Spleen (tissue), 11 donors: ENCODE results near the gene PHC2. TPM values are rescaled to one million over a fixed set of nuclear protein-coding genes. Genes with fewer than 3 reads are reported as not detected.

Experiments
- DNase-seq: peaks from one replicate; pipeline ENCODE4 v3.0.0-alpha.2; 2020
- H3K27ac ChIP-seq, 8 donors: fragments of 200-600 bp; sonication (generic) in 7 of 8; 1 replicate in 4 of 8; 2 replicates in 4 of 8; pipeline versions ENCODE4 v1.5.0 to v1.8.0; 2016 to 2021; ENCODE audit warnings: inconsistent platforms in 4 of 8, mild to moderate bottlenecking in 4 of 8, moderate library complexity in 1 of 8
- H3K27me3 ChIP-seq, 7 donors: fragments of 200-600 bp; sonication (generic) in 6 of 7; replicated peaks in 1 of 7; 1 replicate in 4 of 7; 2 replicates in 3 of 7; pipeline versions ENCODE4 v1.5.0 to v1.8.0; 2016 to 2021; ENCODE audit warnings: inconsistent platforms in 3 of 7, mild to moderate bottlenecking in 1 of 7
- H3K36me3 ChIP-seq, 6 donors: fragments of 200-600 bp; sonication (generic) in 5 of 6; 1 replicate in 4 of 6; 2 replicates in 2 of 6; pipeline versions ENCODE4 v1.5.0 to v1.8.0; 2016 to 2021; ENCODE audit warnings: inconsistent platforms in 2 of 6
- H3K4me1 ChIP-seq, 6 donors: fragments of 200-600 bp; sonication (generic) in 5 of 6; 1 replicate in 3 of 6; 2 replicates in 3 of 6; pipeline versions ENCODE4 v1.5.0 to v1.8.0; 2016 to 2021; ENCODE audit warnings: inconsistent platforms in 3 of 6
- H3K4me3 ChIP-seq, 8 donors: fragments of 200-600 bp; sonication (generic) in 7 of 8; 1 replicate in 4 of 8; 2 replicates in 4 of 8; pipeline versions ENCODE4 v1.5.0 to v1.8.0; 2016 to 2021; ENCODE audit warnings: inconsistent platforms in 4 of 8, mild to moderate bottlenecking in 4 of 8, moderate library complexity in 2 of 8
- H3K9me3 ChIP-seq, 8 donors: fragments of 200-600 bp; sonication (generic) in 7 of 8; 1 replicate in 4 of 8; 2 replicates in 4 of 8; pipeline versions ENCODE4 v1.5.0 to v1.8.0; 2016 to 2021; ENCODE audit warnings: inconsistent platforms in 4 of 8
- POLR2A ChIP-seq, 3 donors: fragments of 450-650 bp; IDR thresholded peaks; one replicate each; pipeline ENCODE4 v1.5.1; 2017; ENCODE audit warnings: antibody characterized with exemption in 3 of 3, mild to moderate bottlenecking in 1 of 3
- POLR2AphosphoS5 ChIP-seq, 3 donors: sonication (generic); formaldehyde crosslinking; IDR thresholded peaks; one replicate each; pipeline ENCODE4 v1.5.1; 2017; ENCODE audit warnings: antibody characterized with exemption in 3 of 3
- WGBS, 5 donors: extraction: QIAGEN DNeasy Blood & Tissue Kit in 3 of 5; methylation state at CpG; one replicate each; pipeline versions ENCODE4 v1.1.5 to v1.1.7; 2013 to 2018; 5-methylcytosine and 5-hydroxymethylcytosine counted together
- intact Hi-C: fragments of 100-400 bp; cut with DNase I; formaldehyde crosslinking; loops from one replicate; pipeline ENCODE4 v1.15.0; 2023; ENCODE audit warnings: low total_unique reads
- polyA plus RNA-seq, 3 donors: library from polyadenylated mRNA; stranded (reverse); fragments of 200-250 nt; gene quantifications; one replicate each; pipeline ENCODE4 v1.2.1, GENCODE V29; 2013
- total RNA-seq, 7 donors: library from RNA; depleted of rRNA in 3 of 7; stranded (reverse); fragments of >200 nt in 3 of 7; fragmentation: NEBNext Ultra II Directional in 4 of 7; extraction: Animal tissue kit (Norgen Biotek cat#: 25700) in 4 of 7; gene quantifications; one replicate each; pipeline versions ENCODE4 v1.1.0 to v1.2.1, GENCODE V29; 2016 to 2021
- TF ChIP-seq, protein P1 (sequence below), 11 experiments: fragments of 200-600 bp in 7 of 11; fragments of 450-650 bp in 4 of 11; sonication (generic) in 4 of 11; IDR thresholded peaks in 8 of 11; conservative IDR thresholded peaks in 3 of 11; 1 replicate in 7 of 11; 2 replicates in 4 of 11; pipeline versions ENCODE4 v1.4.0 to v1.8.0; 2016 to 2021; ENCODE audit warnings: antibody characterized with exemption in 11 of 11, inconsistent platforms in 4 of 11, mild to moderate bottlenecking in 1 of 11
- donor health status: healthy with polysubstance abuse.
- donor health status: DM: no; HTN: no; CAD: no; lungs with moderate emphysema.
- donor health status: DM: no; HTN: no; CAD: no.
- donor health status: Bipolar disorder and iron deficiency.
- donor health status: healthy.
- donor health status: DM: no; HTN: no; CAD: no.
- donor health status: DM: yes; HTN: yes; CAD: no.

Gene PHC2
- total and polyA plus RNA-seq, 10 donors = 51.1 to 272 (median 136) TPM

DNA sequence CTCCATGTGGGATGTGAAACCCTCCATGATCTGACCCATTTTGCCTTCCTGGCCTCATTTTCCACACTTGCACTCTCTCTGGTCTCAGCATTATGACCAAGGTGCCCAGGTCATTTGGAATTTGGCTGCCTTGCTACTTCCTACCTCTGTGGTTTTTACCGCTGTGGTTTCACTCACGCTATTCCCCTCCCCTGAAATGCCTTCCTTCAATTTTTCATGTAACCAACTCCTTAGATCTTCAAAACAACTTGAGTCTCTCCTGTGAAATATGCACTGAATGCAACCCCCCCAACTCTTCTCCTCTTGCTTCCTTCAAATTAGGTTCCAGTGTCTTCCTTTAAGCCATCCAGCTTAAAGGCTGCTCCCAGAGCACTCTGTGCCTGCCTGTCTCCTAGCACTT, 50.1 kb downstream of the PHC2 start:
- no peak for DNase-seq
- no peak overlapping the region for H3K27ac ChIP-seq
- peaks cover 3 to 66% (median 30%) of the 10 kb centered on the region in 6 donors for H3K4me1 ChIP-seq
- H3K36me3 ChIP-seq = no peaks in the 10 kb centered on the region
- no peaks in the 10 kb centered on the region for H3K9me3 ChIP-seq
- no peaks in the 10 kb centered on the region for H3K27me3 ChIP-seq
- intact Hi-C loops = no loop called here
- TF ChIP-seq, protein P1, sequence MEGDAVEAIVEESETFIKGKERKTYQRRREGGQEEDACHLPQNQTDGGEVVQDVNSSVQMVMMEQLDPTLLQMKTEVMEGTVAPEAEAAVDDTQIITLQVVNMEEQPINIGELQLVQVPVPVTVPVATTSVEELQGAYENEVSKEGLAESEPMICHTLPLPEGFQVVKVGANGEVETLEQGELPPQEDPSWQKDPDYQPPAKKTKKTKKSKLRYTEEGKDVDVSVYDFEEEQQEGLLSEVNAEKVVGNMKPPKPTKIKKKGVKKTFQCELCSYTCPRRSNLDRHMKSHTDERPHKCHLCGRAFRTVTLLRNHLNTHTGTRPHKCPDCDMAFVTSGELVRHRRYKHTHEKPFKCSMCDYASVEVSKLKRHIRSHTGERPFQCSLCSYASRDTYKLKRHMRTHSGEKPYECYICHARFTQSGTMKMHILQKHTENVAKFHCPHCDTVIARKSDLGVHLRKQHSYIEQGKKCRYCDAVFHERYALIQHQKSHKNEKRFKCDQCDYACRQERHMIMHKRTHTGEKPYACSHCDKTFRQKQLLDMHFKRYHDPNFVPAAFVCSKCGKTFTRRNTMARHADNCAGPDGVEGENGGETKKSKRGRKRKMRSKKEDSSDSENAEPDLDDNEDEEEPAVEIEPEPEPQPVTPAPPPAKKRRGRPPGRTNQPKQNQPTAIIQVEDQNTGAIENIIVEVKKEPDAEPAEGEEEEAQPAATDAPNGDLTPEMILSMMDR (IDR thresholded peaks at IDR 0.05 in 8 of 11, conservative IDR thresholded peaks at IDR 0.05 in 3 of 11) = no peak
- TF ChIP-seq POLR2AphosphoS5 (IDR thresholded peaks at IDR 0.05) (no peak), POLR2A (IDR thresholded peaks at IDR 0.05) (no peak)
- H3K4me3 ChIP-seq = no peak overlapping the region
- 31 to 55% (median 40%) methylated on average over 2 of the region's 2 CpGs for whole genome bisulfite sequencing, 5 donors

GRCh38 chr1:33379631-33380354, 51.1 kb downstream of the PHC2 start:
- TF ChIP-seq POLR2A (IDR thresholded peaks at IDR 0.05) (no peak), POLR2AphosphoS5 (IDR thresholded peaks at IDR 0.05) (no peak)
- TF ChIP-seq, protein P1 (IDR thresholded peaks at IDR 0.05 in 8 of 11, conservative IDR thresholded peaks at IDR 0.05 in 3 of 11) = no peak
- no peaks in the 10 kb centered on the region for H3K9me3 ChIP-seq
- WGBS, 5 donors = 55 to 85% (median 71%) methylated on average over 10 of the region's 10 CpGs
- no peak overlapping the region for H3K4me3 ChIP-seq
- intact Hi-C loops = no loop called here
- DNase-seq = no peak
- H3K27ac ChIP-seq = no peak overlapping the region
- peaks cover 3 to 61% (median 30%) of the 10 kb centered on the region in 6 donors for H3K4me1 ChIP-seq
- H3K36me3 ChIP-seq = peaks cover 0 to 6% (median under 1%) of the 10 kb centered on the region in 6 donors
- no peaks in the 10 kb centered on the region for H3K27me3 ChIP-seq

GRCh38 chr1:33378976-33379375, 51.9 kb downstream of the PHC2 start:
- H3K4me3 ChIP-seq = no peak overlapping the region
- no peaks in the 10 kb centered on the region for H3K27me3 ChIP-seq
- peaks cover 3 to 53% (median 25%) of the 10 kb centered on the region in 6 donors for H3K4me1 ChIP-seq
- intact Hi-C loops = no loop called here
- DNase-seq = no peak
- H3K27ac ChIP-seq = no peak overlapping the region
- H3K36me3 ChIP-seq = peaks cover 0 to 13% (median 3%) of the 10 kb centered on the region in 6 donors
- H3K9me3 ChIP-seq = no peaks in the 10 kb centered on the region
- 17 to 51% (median 21%) methylated on average over 2 to 4 of the region's 5 CpGs for WGBS, 5 donors
- TF ChIP-seq POLR2AphosphoS5 (IDR thresholded peaks at IDR 0.05) = no peak
- no peak for TF ChIP-seq POLR2A (IDR thresholded peaks at IDR 0.05)
- TF ChIP-seq, protein P1 (IDR thresholded peaks at IDR 0.05 in 8 of 11, conservative IDR thresholded peaks at IDR 0.05 in 3 of 11) = no peak

DNA sequence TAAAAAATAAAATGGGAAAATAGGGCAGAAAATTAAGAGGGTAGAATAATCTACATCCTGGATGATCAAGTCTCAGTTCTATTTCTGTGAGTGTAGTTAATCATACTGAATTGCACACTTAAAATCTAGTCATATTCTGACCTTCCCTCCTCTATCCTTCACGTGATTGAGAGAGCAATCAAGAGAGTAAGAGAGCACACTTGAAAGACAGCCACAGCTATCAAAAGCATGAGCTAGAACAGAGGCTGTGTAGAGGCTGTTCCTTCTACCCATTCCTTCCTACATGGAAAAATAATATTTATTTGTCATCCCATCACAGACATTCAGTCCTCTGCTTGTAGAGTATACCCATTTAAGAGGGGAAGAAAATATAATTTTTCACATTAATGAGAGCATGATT, 52.4 kb downstream of the PHC2 start:
- DNase-seq = no peak
- H3K27me3 ChIP-seq = no peaks in the 10 kb centered on the region
- H3K27ac ChIP-seq = no peak overlapping the region
- no peaks in the 10 kb centered on the region for H3K9me3 ChIP-seq
- peaks cover 3 to 49% (median 23%) of the 10 kb centered on the region in 6 donors for H3K4me1 ChIP-seq
- no peak overlapping the region for H3K4me3 ChIP-seq
- TF ChIP-seq, protein P1 (IDR thresholded peaks at IDR 0.05 in 8 of 11, conservative IDR thresholded peaks at IDR 0.05 in 3 of 11) = no peak
- H3K36me3 ChIP-seq = peaks cover 0 to 18% (median 3%) of the 10 kb centered on the region in 6 donors
- WGBS, 5 donors = 22 to 33% (median 26%) methylated on average over 1 of the region's 1 CpG
- intact Hi-C loops = no loop called here
